B cell (primary cell): ENCODE data around the gene SWAP70.

Experiments
- CTCF ChIP-seq: fragments of 200-600 bp; IDR thresholded peaks from one replicate; pipeline ENCODE4 v1.8.0; 2022; ENCODE audit warnings: antibody characterized with exemption, mild to moderate bottlenecking
- EZH2 ChIP-seq: IDR thresholded peaks from 2 replicates; pipeline ENCODE4 v1.6.1; 2012; ENCODE audit warnings: borderline replicate concordance, low read depth, mild to moderate bottlenecking, moderate library complexity, low read length; ENCODE audit not compliant: insufficient read depth, poor library complexity, severe bottlenecking

GRCh38 chr11:9741260-9741659, 77.4 kb downstream of the SWAP70 start:
- TF ChIP-seq CTCF: no peak
- TF ChIP-seq EZH2: no peak
